Vagina (tissue), 2 donors: ENCODE measurements around the gene PDE3A.

ENCODE experiments used
- POLR2AphosphoS5 ChIP-seq, 2 donors: sonication (generic); formaldehyde crosslinking; IDR thresholded peaks; one replicate each; pipeline ENCODE4 v1.9.0; 2017; ENCODE audit warnings: antibody characterized with exemption in 2 of 2, mild to moderate bottlenecking in 2 of 2, low read depth in 1 of 2; ENCODE audit not compliant: insufficient read depth in 1 of 2
- TF ChIP-seq, protein P1 (sequence below), 3 experiments: fragments of 450-650 bp in 2 of 3; fragments of 200-600 bp in 1 of 3; sonication (generic) in 1 of 3; IDR thresholded peaks; one replicate each; pipeline ENCODE4 v1.5.1; 2017 to 2019; ENCODE audit warnings: antibody characterized with exemption in 3 of 3, mild to moderate bottlenecking in 2 of 3, moderate library complexity in 2 of 3

DNA sequence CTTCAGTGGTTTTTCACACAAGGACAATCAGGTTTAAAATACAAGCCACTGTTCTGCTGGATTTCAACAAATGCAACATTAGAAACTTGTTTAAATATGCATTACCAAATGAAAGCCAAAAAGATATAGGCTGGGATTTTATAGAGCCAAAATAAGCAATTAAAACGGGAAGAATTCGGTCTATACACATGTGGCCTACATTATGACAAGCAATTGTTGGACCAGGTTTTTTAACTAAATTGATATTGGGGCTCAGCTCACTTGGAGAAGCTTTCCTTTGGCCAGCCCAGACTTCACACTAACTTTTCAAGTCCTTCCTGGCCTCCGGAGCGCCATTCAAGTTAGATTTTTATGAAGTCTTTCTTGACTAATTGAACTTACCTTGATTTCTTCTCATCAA is 16.9 kb upstream of the PDE3A start:
- TF ChIP-seq, protein P1, sequence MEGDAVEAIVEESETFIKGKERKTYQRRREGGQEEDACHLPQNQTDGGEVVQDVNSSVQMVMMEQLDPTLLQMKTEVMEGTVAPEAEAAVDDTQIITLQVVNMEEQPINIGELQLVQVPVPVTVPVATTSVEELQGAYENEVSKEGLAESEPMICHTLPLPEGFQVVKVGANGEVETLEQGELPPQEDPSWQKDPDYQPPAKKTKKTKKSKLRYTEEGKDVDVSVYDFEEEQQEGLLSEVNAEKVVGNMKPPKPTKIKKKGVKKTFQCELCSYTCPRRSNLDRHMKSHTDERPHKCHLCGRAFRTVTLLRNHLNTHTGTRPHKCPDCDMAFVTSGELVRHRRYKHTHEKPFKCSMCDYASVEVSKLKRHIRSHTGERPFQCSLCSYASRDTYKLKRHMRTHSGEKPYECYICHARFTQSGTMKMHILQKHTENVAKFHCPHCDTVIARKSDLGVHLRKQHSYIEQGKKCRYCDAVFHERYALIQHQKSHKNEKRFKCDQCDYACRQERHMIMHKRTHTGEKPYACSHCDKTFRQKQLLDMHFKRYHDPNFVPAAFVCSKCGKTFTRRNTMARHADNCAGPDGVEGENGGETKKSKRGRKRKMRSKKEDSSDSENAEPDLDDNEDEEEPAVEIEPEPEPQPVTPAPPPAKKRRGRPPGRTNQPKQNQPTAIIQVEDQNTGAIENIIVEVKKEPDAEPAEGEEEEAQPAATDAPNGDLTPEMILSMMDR (IDR thresholded peaks at IDR 0.05), result no peak
- TF ChIP-seq POLR2AphosphoS5 (IDR thresholded peaks at IDR 0.05; ENCODE audit: insufficient read depth in 1 of 2, low read depth in 1 of 2), result no peak
